H9 (cell line): Measurements from ENCODE around the gene IQCN. TPM values are rescaled to one million over a fixed set of nuclear protein-coding genes. Genes with fewer than 3 reads are reported as not detected.

Experiments used
- DNase-seq: peaks from one replicate; pipeline ENCODE4 v3.0.0-alpha.2; 2017
- H2AFZ ChIP-seq: one replicate; pipeline ENCODE4 v1.6.1; 2013; ENCODE audit warnings: mild to moderate bottlenecking, low read length, control low read depth, moderate library complexity
- H2AK5ac ChIP-seq: 2 replicates; pipeline ENCODE4 v1.6.1; 2013; ENCODE audit warnings: low read length, control low read depth, mixed read lengths; ENCODE audit not compliant: insufficient read length
- H2BK120ac ChIP-seq: one replicate; pipeline ENCODE4 v1.6.1; 2013; ENCODE audit warnings: low read depth, mild to moderate bottlenecking, low read length, control low read depth, inconsistent platforms; ENCODE audit not compliant: poor library complexity, severe bottlenecking
- H2BK12ac ChIP-seq: 2 replicates; pipeline ENCODE4 v1.6.1; 2013; ENCODE audit warnings: low read length, control low read depth, mixed read lengths, low read depth; ENCODE audit not compliant: insufficient read length
- H2BK15ac ChIP-seq: 2 replicates; pipeline ENCODE4 v1.6.1; 2013; ENCODE audit warnings: low read depth, low read length, control low read depth
- H2BK20ac ChIP-seq: one replicate; pipeline ENCODE4 v1.6.1; 2013; ENCODE audit warnings: low read depth, mild to moderate bottlenecking, low read length, control low read depth, inconsistent platforms; ENCODE audit not compliant: poor library complexity, severe bottlenecking
- H2BK5ac ChIP-seq: 2 replicates; pipeline ENCODE4 v1.6.1; 2013; ENCODE audit warnings: low read length, control low read depth, mixed read lengths; ENCODE audit not compliant: insufficient read length
- H3K14ac ChIP-seq: 2 replicates; pipeline ENCODE4 v1.6.1; 2013; ENCODE audit warnings: low read length, control low read depth; ENCODE audit not compliant: insufficient read depth
- H3K18ac ChIP-seq: 2 replicates; pipeline ENCODE4 v1.6.1; 2013; ENCODE audit warnings: low read depth, mild to moderate bottlenecking, mixed read lengths, low read length, control low read depth; ENCODE audit not compliant: insufficient read length
- H3K23ac ChIP-seq: 2 replicates; pipeline ENCODE4 v1.6.1; 2013; ENCODE audit warnings: low read length, control low read depth, mixed read lengths, low read depth; ENCODE audit not compliant: insufficient read length
- H3K23me2 ChIP-seq: 2 replicates; pipeline ENCODE4 v1.6.1; 2013; ENCODE audit warnings: low read depth, mild to moderate bottlenecking, mixed read lengths, low read length, control low read depth; ENCODE audit not compliant: insufficient read length, poor library complexity, severe bottlenecking
- H3K27ac ChIP-seq: 2 replicates; pipeline ENCODE4 v1.5.1; 2013; ENCODE audit warnings: low read length, control low read depth, mixed read lengths, low read depth; ENCODE audit not compliant: insufficient read length
- H3K27me3 ChIP-seq: 2 replicates; pipeline ENCODE4 v1.6.1; 2013; ENCODE audit warnings: low read length, control low read depth, inconsistent platforms; ENCODE audit not compliant: insufficient read depth
- H3K4ac ChIP-seq: 2 replicates; pipeline ENCODE4 v1.6.1; 2013; ENCODE audit warnings: low read depth, mild to moderate bottlenecking, control low read depth, inconsistent platforms, low read length, moderate library complexity
- H3K4me1 ChIP-seq: 2 replicates; pipeline ENCODE4 v1.6.1; 2013; ENCODE audit warnings: low read length, control low read depth, inconsistent platforms; ENCODE audit not compliant: insufficient read depth
- H3K4me2 ChIP-seq: 2 replicates; pipeline ENCODE4 v1.6.1; 2013; ENCODE audit warnings: low read length, control low read depth, mixed read lengths; ENCODE audit not compliant: insufficient read length, insufficient read depth
- H3K56ac ChIP-seq: 2 replicates; pipeline ENCODE4 v1.6.1; 2013; ENCODE audit warnings: low read depth, mild to moderate bottlenecking, mixed read lengths, low read length, control low read depth; ENCODE audit not compliant: insufficient read length
- H3K79me1 ChIP-seq: 2 replicates; pipeline ENCODE4 v1.6.1; 2013; ENCODE audit warnings: low read depth, mild to moderate bottlenecking, moderate library complexity, low read length, control low read depth, inconsistent platforms; ENCODE audit not compliant: insufficient read depth, poor library complexity, severe bottlenecking
- H3K79me2 ChIP-seq: 2 replicates; pipeline ENCODE4 v1.6.1; 2013; ENCODE audit warnings: low read length, control low read depth, inconsistent platforms; ENCODE audit not compliant: insufficient read depth
- H3K9ac ChIP-seq: 2 replicates; pipeline ENCODE4 v1.6.1; 2013; ENCODE audit warnings: low read length, control low read depth, mixed read lengths; ENCODE audit not compliant: insufficient read length; ENCODE audit errors: extremely low read depth
- H3K9me3 ChIP-seq: one replicate; pipeline ENCODE4 v1.6.1; 2013; ENCODE audit warnings: low read depth, low read length, inconsistent platforms; ENCODE audit not compliant: control insufficient read depth
- H3T11ph ChIP-seq: one replicate; pipeline ENCODE4 v1.6.1; 2013; ENCODE audit warnings: mild to moderate bottlenecking, low read length, control low read depth, inconsistent platforms
- H4K20me1 ChIP-seq: one replicate; pipeline ENCODE4 v1.6.1; 2013; ENCODE audit not compliant: control insufficient read depth, insufficient read length, insufficient read depth
- H4K5ac ChIP-seq: 2 replicates; pipeline ENCODE4 v1.6.1; 2013; ENCODE audit warnings: low read depth, mild to moderate bottlenecking, mixed read lengths, low read length, control low read depth; ENCODE audit not compliant: insufficient read length
- H4K8ac ChIP-seq: replicated peaks from 2 replicates; pipeline ENCODE4 v1.6.1; 2013; ENCODE audit warnings: low read length, control low read depth, mixed read lengths, low read depth; ENCODE audit not compliant: insufficient read length
- H4K91ac ChIP-seq: 2 replicates; pipeline ENCODE4 v1.6.1; 2013; ENCODE audit warnings: low read depth, mild to moderate bottlenecking, moderate library complexity, mixed read lengths, low read length, control low read depth; ENCODE audit not compliant: insufficient read length
- H3K27ac Mint-ChIP-seq, 3 experiments: 2 replicates in 2 of 3; 3 replicates in 1 of 3; pipeline ENCODE4 v1.8.0; 2020 to 2021; ENCODE audit warnings: mixed read lengths in 3 of 3, mild to moderate bottlenecking in 1 of 3, moderate library complexity in 1 of 3
- H3K27me3 Mint-ChIP-seq: 2 replicates; pipeline ENCODE4 v1.8.0; 2021; ENCODE audit warnings: low read depth, mild to moderate bottlenecking, moderate library complexity, mixed read lengths
- H3K36me3 Mint-ChIP-seq, 3 experiments: 2 replicates in 2 of 3; 3 replicates in 1 of 3; pipeline ENCODE4 v1.8.0; 2020 to 2021; ENCODE audit warnings: low read depth in 3 of 3, mixed read lengths in 3 of 3; ENCODE audit not compliant: insufficient read depth in 1 of 3
- H3K4me1 Mint-ChIP-seq, 2 experiments: 2 replicates each; pipeline ENCODE4 v1.8.0; 2020; ENCODE audit warnings: mixed read lengths in 2 of 2
- H3K4me3 Mint-ChIP-seq, 2 experiments: 2 replicates in 1 of 2; 3 replicates in 1 of 2; pipeline ENCODE4 v1.8.0; 2020 to 2021; ENCODE audit warnings: mild to moderate bottlenecking in 2 of 2, mixed read lengths in 2 of 2, moderate library complexity in 1 of 2
- H3K9me3 Mint-ChIP-seq, 2 experiments: 2 replicates in 1 of 2; 3 replicates in 1 of 2; pipeline ENCODE4 v1.8.0; 2020; ENCODE audit warnings: mild to moderate bottlenecking in 2 of 2, mixed read lengths in 2 of 2, moderate library complexity in 1 of 2
- WGBS: extraction: QIAGEN DNeasy Blood & Tissue Kit; methylation state at CpG from one replicate; pipeline ENCODE4 v1.1.7; 2013; ENCODE audit warnings: missing lambda C conversion rate, low lambda C conversion rate, mixed read lengths; ENCODE audit not compliant: insufficient read length; ENCODE audit errors: extremely low coverage; 5-methylcytosine and 5-hydroxymethylcytosine counted together
- total RNA-seq: library from RNA; stranded (reverse); gene quantifications from 2 replicates; pipeline ENCODE4 v1.2.1, GENCODE V29; 2021
- TF ChIP-seq, protein P1 (sequence below): fragments of 200-600 bp; sonication (generic); conservative IDR thresholded peaks from 3 replicates; pipeline ENCODE4 v1.8.0; 2021; ENCODE audit warnings: antibody characterized with exemption, mild to moderate bottlenecking

Gene IQCN
- total RNA-seq, 1 experiment from 2014 or later: 0.39 TPM

DNA sequence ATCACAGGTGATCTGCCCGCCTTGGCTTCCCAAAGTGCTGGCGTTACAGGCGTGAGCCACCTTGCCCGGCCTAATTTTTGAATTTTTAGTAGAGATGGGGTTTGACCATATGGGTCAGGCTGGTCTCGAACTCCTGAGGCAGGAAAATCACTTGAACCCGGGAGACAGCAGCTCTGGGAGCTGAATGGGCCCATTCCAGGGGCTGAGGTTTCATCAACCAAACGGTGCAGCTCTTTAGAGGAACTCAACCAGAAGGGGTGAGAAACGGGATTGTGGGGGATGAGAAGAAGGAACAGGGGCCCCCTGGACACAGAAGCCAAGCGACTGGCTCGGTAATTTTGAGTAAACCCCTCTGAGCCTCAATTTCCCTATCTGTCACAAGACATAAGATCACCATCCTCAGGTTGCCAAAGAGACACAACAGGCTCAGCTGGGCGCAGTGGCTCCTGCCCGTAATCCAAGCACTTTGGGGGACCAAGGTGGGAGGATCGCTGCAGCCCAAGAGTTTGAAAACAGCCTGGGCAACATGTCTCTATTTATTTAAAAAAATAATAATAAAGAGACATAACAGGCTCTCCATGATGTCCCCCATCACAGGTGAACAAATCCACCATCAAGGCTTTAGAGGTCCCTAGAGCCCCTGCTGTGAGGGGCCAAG lies 562 bp downstream of the IQCN start:
- Histone ChIP-seq H2AFZ (no peak overlapping the region), H2BK20ac (no peak overlapping the region), H3K4me1 (no peaks in the 10 kb centered on the region), H3K23me2 (no peaks in the 10 kb centered on the region), H3K14ac (no peak overlapping the region), H3K27me3 (no peaks in the 10 kb centered on the region), H3K27ac (no peak overlapping the region), H3K18ac (no peak overlapping the region), H4K8ac (no peak overlapping the region), H2BK12ac (no peak overlapping the region), H4K91ac (no peak overlapping the region), H2BK15ac (no peak overlapping the region), H3K23ac (no peak overlapping the region), H2BK120ac (no peak overlapping the region), H3K79me1 (peaks cover 2% of the 10 kb centered on the region), H2AK5ac (no peak overlapping the region), H4K5ac (no peak overlapping the region), H3K9me3 (no peaks in the 10 kb centered on the region), H3K56ac (no peak overlapping the region), H3K79me2 (peaks cover 3% of the 10 kb centered on the region; the same call in 1 of the 2 replicates), H3K4me2 (no peak overlapping the region), H3T11ph (no peak overlapping the region), H3K4ac (no peak overlapping the region), H2BK5ac (no peak overlapping the region), H4K20me1 (no peaks in the 10 kb centered on the region), H3K9ac (no peak overlapping the region)
- Mint-ChIP-seq H3K4me3 (no peak overlapping the region; a peak in 1 of 5 replicates), H3K27ac (no peak overlapping the region), H3K9me3 (peaks cover 0 to 3% of the 10 kb centered on the region in 2 experiments; a peak in 1 of 5 replicates), H3K36me3 (peaks cover 0 to 18% (median 16%) of the 10 kb centered on the region in 3 experiments), H3K4me1 (peaks cover 12 to 18% of the 10 kb centered on the region in 2 experiments), H3K27me3 (peaks cover 4% of the 10 kb centered on the region)
- TF ChIP-seq, protein P1, sequence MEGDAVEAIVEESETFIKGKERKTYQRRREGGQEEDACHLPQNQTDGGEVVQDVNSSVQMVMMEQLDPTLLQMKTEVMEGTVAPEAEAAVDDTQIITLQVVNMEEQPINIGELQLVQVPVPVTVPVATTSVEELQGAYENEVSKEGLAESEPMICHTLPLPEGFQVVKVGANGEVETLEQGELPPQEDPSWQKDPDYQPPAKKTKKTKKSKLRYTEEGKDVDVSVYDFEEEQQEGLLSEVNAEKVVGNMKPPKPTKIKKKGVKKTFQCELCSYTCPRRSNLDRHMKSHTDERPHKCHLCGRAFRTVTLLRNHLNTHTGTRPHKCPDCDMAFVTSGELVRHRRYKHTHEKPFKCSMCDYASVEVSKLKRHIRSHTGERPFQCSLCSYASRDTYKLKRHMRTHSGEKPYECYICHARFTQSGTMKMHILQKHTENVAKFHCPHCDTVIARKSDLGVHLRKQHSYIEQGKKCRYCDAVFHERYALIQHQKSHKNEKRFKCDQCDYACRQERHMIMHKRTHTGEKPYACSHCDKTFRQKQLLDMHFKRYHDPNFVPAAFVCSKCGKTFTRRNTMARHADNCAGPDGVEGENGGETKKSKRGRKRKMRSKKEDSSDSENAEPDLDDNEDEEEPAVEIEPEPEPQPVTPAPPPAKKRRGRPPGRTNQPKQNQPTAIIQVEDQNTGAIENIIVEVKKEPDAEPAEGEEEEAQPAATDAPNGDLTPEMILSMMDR: no peak
- no peak for DNase-seq
- WGBS: no CpG with 5 or more reads among the region's 13 CpGs
